ENCODE results near the gene SATB1.
"Not testable (repeated sequence)": the region's sequence is repeated elsewhere in the genome, so short reads cannot be mapped to it uniquely, and the experiment has no call there.

SATB1 gene

GRCh38 chr3:18334837-18335601 lies 90.1 kb downstream of the SATB1 start:
- Histone ChIP-seq H3K27ac (ENCODE audit: low read length) (no peak overlapping the region), H3K4me1 (ENCODE audit: low read length) (no peaks in the 10 kb centered on the region), H3K4me3 (ENCODE audit: low read length) (no peak overlapping the region), H3F3A (ENCODE audit: insufficient read depth, low read length) (no peaks in the 10 kb centered on the region), H4K20me1 (ENCODE audit: insufficient read depth, low read length) (no peaks in the 10 kb centered on the region), H3K9ac (ENCODE audit: low read length) (no peak overlapping the region), H2AFZ (ENCODE audit: low read length) (no peak overlapping the region), H3K36me3 (replicated peaks; ENCODE audit: insufficient read depth, low read length) (no peaks in the 10 kb centered on the region), H3K9me2 (replicated peaks; ENCODE audit: insufficient read depth, low read length) (no peaks in the 10 kb centered on the region), H3K27me3 (replicated peaks; ENCODE audit: insufficient read depth, low read length) (no peaks in the 10 kb centered on the region), H3K4me2 (ENCODE audit: low read depth, low read length) (no peak overlapping the region), H3K9me3 (replicated peaks; ENCODE audit: insufficient read depth, low read length) (no peaks in the 10 kb centered on the region), H3K79me2 (ENCODE audit: low read length) (no peaks in the 10 kb centered on the region)
- no peak for DNase-seq
- TF ChIP-seq CTCF (IDR thresholded peaks at IDR 0.05; ENCODE audit: low read length) (no peak), EZH2phosphoT487 (IDR thresholded peaks at IDR 0.05; ENCODE audit: low read length) (no peak), EZH2 (optimal IDR thresholded peaks at IDR 0.05; ENCODE audit: low read depth, low read length) (no peak)

GRCh38 chr3:18330772-18331441 lies 94.2 kb downstream of the SATB1 start:
- not testable (repeated sequence) for H3K9ac ChIP-seq (ENCODE audit: low read length); H2AFZ ChIP-seq (ENCODE audit: low read length); H3K36me3 ChIP-seq (replicated peaks; ENCODE audit: insufficient read depth, low read length)

DNA sequence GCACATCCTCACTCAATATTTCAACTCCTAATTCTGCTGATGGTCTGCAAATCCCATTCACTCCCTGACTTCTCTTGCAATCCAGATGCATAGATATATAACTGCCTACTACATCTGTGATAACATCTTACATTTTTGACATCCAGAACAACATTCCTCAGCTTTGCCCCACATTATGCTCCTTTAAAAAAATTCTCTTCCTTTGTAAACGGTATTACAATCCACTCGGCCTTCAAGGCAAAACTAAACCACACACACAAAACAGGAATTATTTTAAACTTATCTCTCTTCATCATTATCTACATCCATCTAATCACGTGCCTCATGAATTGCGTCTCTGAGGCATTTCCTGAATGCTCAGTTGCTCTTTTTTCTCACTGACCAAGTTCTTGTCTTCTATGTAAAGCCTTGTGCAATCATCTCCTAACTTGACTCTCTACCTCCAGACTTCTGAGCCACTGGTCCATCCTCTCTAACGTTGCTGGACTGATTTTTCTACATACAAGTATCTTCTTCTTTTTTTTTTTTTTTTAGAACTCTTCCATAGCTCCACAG lies 117.0 kb downstream of the SATB1 start:
- H3K4me1 ChIP-seq (ENCODE audit: low read length): no peaks in the 10 kb centered on the region
- no peaks in the 10 kb centered on the region for H3K9me3 ChIP-seq (replicated peaks; ENCODE audit: insufficient read depth, low read length)
- no peak overlapping the region for H3K27ac ChIP-seq (ENCODE audit: low read length)
- H3K36me3 ChIP-seq (replicated peaks; ENCODE audit: insufficient read depth, low read length): no peaks in the 10 kb centered on the region
- H2AFZ ChIP-seq (ENCODE audit: low read length): no peak overlapping the region
- no peaks in the 10 kb centered on the region for H3K9me2 ChIP-seq (replicated peaks; ENCODE audit: insufficient read depth, low read length)
- no peak overlapping the region for H3K4me2 ChIP-seq (ENCODE audit: low read depth, low read length)
- H4K20me1 ChIP-seq (ENCODE audit: insufficient read depth, low read length): no peaks in the 10 kb centered on the region
- no peaks in the 10 kb centered on the region for H3K27me3 ChIP-seq (replicated peaks; ENCODE audit: insufficient read depth, low read length)
- H3K4me3 ChIP-seq (ENCODE audit: low read length): no peak overlapping the region
- no peak for TF ChIP-seq EZH2phosphoT487 (IDR thresholded peaks at IDR 0.05; ENCODE audit: low read length)
- no peak for TF ChIP-seq CTCF (IDR thresholded peaks at IDR 0.05; ENCODE audit: low read length)
- TF ChIP-seq EZH2 (optimal IDR thresholded peaks at IDR 0.05; ENCODE audit: low read depth, low read length): no peak
- H3F3A ChIP-seq (ENCODE audit: insufficient read depth, low read length): no peaks in the 10 kb centered on the region
- no peak for DNase-seq
- H3K9ac ChIP-seq (ENCODE audit: low read length): no peak overlapping the region
- no peaks in the 10 kb centered on the region for H3K79me2 ChIP-seq (ENCODE audit: low read length)

More at GRCh38 chr3:18330772-18331441, 94.2 kb downstream of the SATB1 start:
- not testable (repeated sequence) for DNase-seq; H3K4me2 ChIP-seq (ENCODE audit: low read depth, low read length); H3K9me3 ChIP-seq (replicated peaks; ENCODE audit: insufficient read depth, low read length); H3K9me2 ChIP-seq (replicated peaks; ENCODE audit: insufficient read depth, low read length); H3K79me2 ChIP-seq (ENCODE audit: low read length); H3F3A ChIP-seq (ENCODE audit: insufficient read depth, low read length); H4K20me1 ChIP-seq (ENCODE audit: insufficient read depth, low read length); H3K27me3 ChIP-seq (replicated peaks; ENCODE audit: insufficient read depth, low read length); H3K4me3 ChIP-seq (ENCODE audit: low read length); H3K4me1 ChIP-seq (ENCODE audit: low read length); H3K27ac ChIP-seq (ENCODE audit: low read length)
